ENCODE data around the gene NKAIN2.
"Not testable (repeated sequence)": the region's sequence is repeated elsewhere in the genome, so short reads cannot be mapped to it uniquely, and the experiment has no call there.

The NKAIN2 gene

GRCh38 chr6:123994891-123995635, 191.4 kb downstream of the NKAIN2 start:
- DNase-seq: no peak
- no peaks in the 10 kb centered on the region for H3K9me3 Mint-ChIP-seq
- no peak overlapping the region for H3K27ac Mint-ChIP-seq
- no peaks in the 10 kb centered on the region for H3K27me3 Mint-ChIP-seq
- H3K4me1 Mint-ChIP-seq (ENCODE audit: low read depth): no peaks in the 10 kb centered on the region
- H3K4me3 Mint-ChIP-seq: no peak overlapping the region
- no peaks in the 10 kb centered on the region for H3K36me3 Mint-ChIP-seq (ENCODE audit: low read depth)

- H3K36me3 Mint-ChIP-seq (ENCODE audit: low read depth): no peaks in the 10 kb centered on the region
- H3K27me3 Mint-ChIP-seq: no peaks in the 10 kb centered on the region
- H3K4me1 Mint-ChIP-seq (ENCODE audit: low read depth): no peaks in the 10 kb centered on the region
- H3K9me3 Mint-ChIP-seq: no peaks in the 10 kb centered on the region
- no peak overlapping the region for H3K27ac Mint-ChIP-seq
- H3K4me3 Mint-ChIP-seq: no peak overlapping the region
- DNase-seq: no peak
Observed at GRCh38 chr6:123997223-123997622, 193.6 kb downstream of the NKAIN2 start.

- DNase-seq: no peak
Observed at GRCh38 chr6:124002377-124003081, 198.9 kb downstream of the NKAIN2 start.

GRCh38 chr6:124007266-124007665, 203.6 kb downstream of the NKAIN2 start:
- no peaks in the 10 kb centered on the region for H3K9me3 Mint-ChIP-seq
- no peak for DNase-seq
- H3K36me3 Mint-ChIP-seq (ENCODE audit: low read depth): no peaks in the 10 kb centered on the region
- no peak overlapping the region for H3K27ac Mint-ChIP-seq
- H3K27me3 Mint-ChIP-seq: no peaks in the 10 kb centered on the region
- no peaks in the 10 kb centered on the region for H3K4me1 Mint-ChIP-seq (ENCODE audit: low read depth)
- H3K4me3 Mint-ChIP-seq: no peak overlapping the region

More at GRCh38 chr6:124002377-124003081, 198.9 kb downstream of the NKAIN2 start:
- no peak overlapping the region for H3K4me3 Mint-ChIP-seq
- H3K27ac Mint-ChIP-seq: no peak overlapping the region
- no peaks in the 10 kb centered on the region for H3K4me1 Mint-ChIP-seq (ENCODE audit: low read depth)
- H3K9me3 Mint-ChIP-seq: no peaks in the 10 kb centered on the region
- no peaks in the 10 kb centered on the region for H3K36me3 Mint-ChIP-seq (ENCODE audit: low read depth)
- no peaks in the 10 kb centered on the region for H3K27me3 Mint-ChIP-seq

GRCh38 chr6:124008000-124008987, 204.6 kb downstream of the NKAIN2 start:
- Mint-ChIP-seq H3K4me1 (ENCODE audit: low read depth) (no peaks in the 10 kb centered on the region), H3K4me3 (no peak overlapping the region), H3K9me3 (no peaks in the 10 kb centered on the region), H3K27me3 (no peaks in the 10 kb centered on the region), H3K27ac (no peak overlapping the region), H3K36me3 (ENCODE audit: low read depth) (no peaks in the 10 kb centered on the region)
- DNase-seq: no peak

- Mint-ChIP-seq H3K36me3 (ENCODE audit: low read depth) (no peaks in the 10 kb centered on the region), H3K4me3 (no peak overlapping the region), H3K9me3 (no peaks in the 10 kb centered on the region), H3K27ac (no peak overlapping the region), H3K4me1 (ENCODE audit: low read depth) (no peaks in the 10 kb centered on the region), H3K27me3 (no peaks in the 10 kb centered on the region)
- no peak for DNase-seq
Observed at GRCh38 chr6:124008988-124009765, 205.5 kb downstream of the NKAIN2 start.

GRCh38 chr6:124010574-124010973, 206.9 kb downstream of the NKAIN2 start:
- Mint-ChIP-seq H3K36me3 (ENCODE audit: low read depth) (no peaks in the 10 kb centered on the region), H3K4me1 (ENCODE audit: low read depth) (no peaks in the 10 kb centered on the region), H3K27ac (no peak overlapping the region), H3K4me3 (no peak overlapping the region), H3K9me3 (no peaks in the 10 kb centered on the region), H3K27me3 (no peaks in the 10 kb centered on the region)
- no peak for DNase-seq

GRCh38 chr6:124011180-124011579, 207.5 kb downstream of the NKAIN2 start:
- Mint-ChIP-seq H3K27ac (no peak overlapping the region), H3K4me3 (no peak overlapping the region), H3K36me3 (ENCODE audit: low read depth) (no peaks in the 10 kb centered on the region), H3K27me3 (no peaks in the 10 kb centered on the region), H3K9me3 (no peaks in the 10 kb centered on the region), H3K4me1 (ENCODE audit: low read depth) (no peaks in the 10 kb centered on the region)
- no peak for DNase-seq

- H3K27me3 Mint-ChIP-seq; DNase-seq; H3K36me3 Mint-ChIP-seq (ENCODE audit: low read depth); H3K4me3 Mint-ChIP-seq; H3K4me1 Mint-ChIP-seq (ENCODE audit: low read depth); H3K27ac Mint-ChIP-seq; H3K9me3 Mint-ChIP-seq: not testable (repeated sequence)
Observed at GRCh38 chr6:124022051-124022450, 218.4 kb downstream of the NKAIN2 start.

GRCh38 chr6:124022641-124023040, 219.0 kb downstream of the NKAIN2 start:
- no peak for DNase-seq
- Mint-ChIP-seq H3K27ac (no peak overlapping the region), H3K36me3 (ENCODE audit: low read depth) (no peaks in the 10 kb centered on the region), H3K27me3 (no peaks in the 10 kb centered on the region), H3K4me3 (no peak overlapping the region), H3K9me3 (peaks cover 4% of the 10 kb centered on the region), H3K4me1 (ENCODE audit: low read depth) (no peaks in the 10 kb centered on the region)

- H3K4me1 Mint-ChIP-seq (ENCODE audit: low read depth): no peaks in the 10 kb centered on the region
- peaks cover 2% of the 10 kb centered on the region for H3K9me3 Mint-ChIP-seq
- H3K36me3 Mint-ChIP-seq (ENCODE audit: low read depth): no peaks in the 10 kb centered on the region
- no peak for DNase-seq
- H3K4me3 Mint-ChIP-seq: no peak overlapping the region
- no peak overlapping the region for H3K27ac Mint-ChIP-seq
- no peaks in the 10 kb centered on the region for H3K27me3 Mint-ChIP-seq
Observed at GRCh38 chr6:124026694-124027093, 223.0 kb downstream of the NKAIN2 start.

GRCh38 chr6:124027392-124027791, 223.7 kb downstream of the NKAIN2 start:
- Mint-ChIP-seq H3K27ac (no peak overlapping the region), H3K36me3 (ENCODE audit: low read depth) (no peaks in the 10 kb centered on the region), H3K4me1 (ENCODE audit: low read depth) (no peaks in the 10 kb centered on the region), H3K9me3 (peaks cover 2% of the 10 kb centered on the region), H3K27me3 (no peaks in the 10 kb centered on the region), H3K4me3 (no peak overlapping the region)
- DNase-seq: no peak

- Mint-ChIP-seq H3K4me3 (no peak overlapping the region), H3K4me1 (ENCODE audit: low read depth) (no peaks in the 10 kb centered on the region), H3K27me3 (no peaks in the 10 kb centered on the region), H3K9me3 (peaks cover 2% of the 10 kb centered on the region), H3K27ac (no peak overlapping the region), H3K36me3 (ENCODE audit: low read depth) (no peaks in the 10 kb centered on the region)
- DNase-seq: no peak
Observed at GRCh38 chr6:124028117-124028516, 224.5 kb downstream of the NKAIN2 start.

GRCh38 chr6:124029567-124029966, 225.9 kb downstream of the NKAIN2 start:
- Mint-ChIP-seq H3K27me3 (no peaks in the 10 kb centered on the region), H3K27ac (no peak overlapping the region), H3K4me3 (no peak overlapping the region), H3K4me1 (ENCODE audit: low read depth) (no peaks in the 10 kb centered on the region), H3K9me3 (peaks cover 2% of the 10 kb centered on the region), H3K36me3 (ENCODE audit: low read depth) (no peaks in the 10 kb centered on the region)
- no peak for DNase-seq
